GM21423 (cell line): ENCODE results near the gene UBE2S.
"Not testable (repeated sequence)": the region's sequence is repeated elsewhere in the genome, so short reads cannot be mapped to it uniquely, and the experiment has no call there.

Source experiments
- ATAC-seq: cut with Tn5 transposase; IDR thresholded peaks from one replicate; pipeline ENCODE4 v1.9.1; 2021; ENCODE audit warnings: mild to moderate bottlenecking, moderate library complexity; ENCODE audit not compliant: unreplicated experiment

Gene UBE2S

DNA sequence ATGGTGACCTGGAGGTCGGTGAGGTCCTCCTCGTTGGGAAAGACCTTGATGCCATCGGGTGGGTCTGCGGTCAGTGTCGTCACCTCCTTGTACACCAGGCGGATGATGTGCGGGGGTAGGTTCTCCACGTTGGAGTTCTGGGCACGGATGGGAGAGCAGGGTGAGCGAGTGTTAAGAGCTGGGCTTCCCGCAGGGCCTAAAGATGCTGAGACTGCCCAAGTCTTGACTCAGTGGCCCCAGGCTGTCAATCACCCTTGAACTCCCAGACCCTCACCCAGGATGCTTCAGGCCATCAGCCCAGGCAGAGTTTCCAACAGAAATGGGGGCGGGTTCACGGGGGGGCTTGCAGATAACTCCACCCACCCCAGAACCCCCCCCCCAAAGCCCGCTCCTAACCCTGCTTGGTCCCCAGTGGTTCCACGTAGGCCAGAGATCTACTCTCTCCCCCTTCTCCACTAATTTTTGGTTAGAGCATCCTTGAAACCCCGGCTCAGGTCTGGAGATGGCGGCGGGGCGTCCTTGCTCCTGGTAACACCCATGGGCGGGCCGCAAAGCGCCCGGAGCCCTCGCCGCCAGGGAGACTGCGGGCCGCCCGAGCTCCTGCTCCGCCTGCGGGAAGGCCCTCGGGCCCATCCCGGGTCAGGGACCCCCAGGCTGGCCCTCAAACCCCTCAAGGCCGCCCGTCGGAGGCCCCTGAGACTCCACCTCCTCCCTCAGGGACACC, 600 bp downstream of the UBE2S start:
- no peak for ATAC-seq

DNA sequence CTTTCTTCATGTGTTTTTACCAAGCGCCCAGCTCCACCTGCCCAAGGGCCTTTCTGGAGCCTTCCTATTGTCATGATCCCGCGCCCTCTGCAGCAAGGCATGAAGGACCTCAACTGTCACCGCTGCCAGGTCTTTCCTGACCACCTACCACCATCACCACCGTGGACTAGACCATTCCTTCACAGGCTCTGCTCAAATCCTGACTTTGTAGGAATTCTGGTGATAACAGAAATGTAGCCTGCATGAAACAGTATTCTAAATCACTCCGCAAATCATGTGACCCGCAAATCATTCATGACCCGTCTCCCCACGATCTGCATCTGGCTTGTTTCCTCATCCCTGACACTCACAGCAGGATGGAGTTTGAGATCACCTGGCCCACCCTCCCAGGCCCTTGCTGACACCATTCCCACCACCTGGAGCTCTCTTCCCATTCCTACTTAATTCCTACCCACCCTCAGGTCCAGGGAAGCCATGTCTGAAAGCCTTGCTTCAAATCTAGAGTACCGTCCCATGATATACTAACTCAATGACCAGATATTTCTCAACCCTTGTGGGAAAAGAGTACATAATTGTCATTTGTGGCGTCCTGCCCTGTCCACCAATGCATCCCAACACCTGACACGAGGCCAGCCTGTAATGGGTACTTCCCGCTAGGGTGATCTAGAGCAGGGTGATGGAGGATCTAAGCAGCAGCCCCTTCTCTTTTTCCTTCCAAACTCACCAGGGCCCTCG, 1.3 kb downstream of the UBE2S start:
- ATAC-seq: no peak

DNA sequence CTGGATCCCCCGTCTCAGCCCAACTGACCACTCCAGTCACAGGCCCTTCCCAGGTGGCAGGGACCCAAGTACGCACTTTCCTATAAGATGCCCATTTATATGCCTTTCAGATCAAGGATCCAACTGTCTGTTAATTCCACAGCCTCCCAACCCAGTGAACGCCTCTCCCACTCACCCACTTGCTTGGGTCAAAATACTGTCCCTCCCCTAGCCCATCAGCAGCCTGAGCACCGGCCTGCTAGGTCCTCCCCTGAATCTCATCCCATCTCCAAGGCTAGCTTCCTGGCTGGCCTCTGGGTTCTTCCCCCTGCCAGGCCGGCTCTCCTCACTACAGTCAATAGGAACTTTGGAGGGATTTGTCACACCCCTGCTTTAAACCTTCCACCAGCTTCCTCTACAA, 1.9 kb downstream of the UBE2S start:
- ATAC-seq: no peak

DNA sequence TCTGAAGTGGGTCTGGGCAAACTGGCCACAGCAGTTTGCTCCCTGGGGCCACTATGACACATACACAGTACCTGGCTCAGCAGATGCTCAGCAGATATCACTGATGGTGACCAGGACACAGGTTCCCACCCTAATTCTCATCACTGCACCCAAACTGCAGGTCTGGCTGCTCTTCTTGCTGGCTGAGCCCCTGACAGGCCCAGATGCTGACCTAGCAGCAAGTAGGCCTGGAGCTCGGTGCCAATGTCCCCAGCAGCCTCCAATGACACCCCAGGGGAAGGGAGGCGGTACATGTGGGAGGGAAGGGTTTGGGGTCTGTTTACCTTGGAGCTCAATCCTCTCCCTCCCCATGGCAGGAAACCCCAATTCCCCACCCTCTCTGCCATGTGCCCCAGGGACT, 5.1 kb downstream of the UBE2S start:
- ATAC-seq: no peak

DNA sequence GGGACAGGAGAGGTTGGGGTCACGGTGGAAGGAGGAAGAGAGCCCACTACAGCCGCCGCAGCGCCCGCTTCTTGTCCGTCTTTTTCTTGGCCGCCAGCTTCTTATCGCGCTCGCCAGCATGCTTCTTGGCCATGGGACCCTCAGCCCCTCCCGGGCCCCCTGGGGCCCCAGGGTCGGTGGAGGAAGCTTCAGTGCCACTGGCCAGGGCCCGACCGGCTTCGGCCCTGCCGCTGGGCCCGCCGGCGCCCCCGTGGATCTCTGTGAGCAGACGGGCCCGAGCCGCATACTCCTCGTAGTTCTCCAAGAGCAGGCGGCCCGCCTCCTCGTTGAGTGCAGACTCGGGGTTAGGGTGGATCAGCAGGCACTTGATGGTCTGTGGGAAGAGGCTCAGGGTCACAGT, 6.2 kb downstream of the UBE2S start:
- ATAC-seq: not testable (repeated sequence)

DNA sequence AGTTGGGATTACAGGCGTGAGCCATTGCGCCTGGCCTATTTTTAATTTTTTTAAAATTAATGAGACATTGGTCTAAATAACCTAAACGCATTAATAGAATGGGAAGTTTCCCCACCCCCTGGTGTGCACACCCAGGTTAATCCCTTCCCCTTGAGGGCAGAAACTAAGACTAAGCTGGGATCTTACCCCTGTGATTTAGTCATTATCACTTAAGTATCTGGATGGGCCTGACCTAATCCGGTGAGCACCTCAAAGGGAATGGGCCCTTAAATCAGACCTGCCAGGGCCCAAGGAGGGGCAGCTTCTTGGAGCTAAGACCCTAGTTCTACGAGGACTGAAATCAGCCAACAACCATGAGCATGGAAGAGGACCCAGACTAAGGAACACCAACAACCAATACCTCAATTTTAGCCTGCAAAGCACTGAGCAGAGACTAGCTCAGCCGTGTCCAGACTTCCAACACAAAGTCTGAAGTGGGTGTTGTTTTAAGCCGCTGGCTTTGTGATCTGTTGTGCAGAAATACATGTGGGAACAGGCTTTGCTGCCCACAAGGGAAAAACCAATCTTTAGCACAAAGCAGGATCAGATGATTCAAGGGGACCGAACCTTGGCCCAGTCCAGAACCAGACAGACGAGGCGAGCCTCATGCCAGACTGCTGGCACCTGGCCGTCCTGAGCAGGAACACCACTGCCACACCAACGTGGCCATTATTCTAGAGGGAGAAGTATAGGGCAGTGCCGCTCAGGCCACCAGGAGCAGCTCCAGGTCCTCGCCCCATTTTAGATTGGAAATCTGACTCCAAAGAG, 7.1 kb downstream of the UBE2S start:
- no peak for ATAC-seq

DNA sequence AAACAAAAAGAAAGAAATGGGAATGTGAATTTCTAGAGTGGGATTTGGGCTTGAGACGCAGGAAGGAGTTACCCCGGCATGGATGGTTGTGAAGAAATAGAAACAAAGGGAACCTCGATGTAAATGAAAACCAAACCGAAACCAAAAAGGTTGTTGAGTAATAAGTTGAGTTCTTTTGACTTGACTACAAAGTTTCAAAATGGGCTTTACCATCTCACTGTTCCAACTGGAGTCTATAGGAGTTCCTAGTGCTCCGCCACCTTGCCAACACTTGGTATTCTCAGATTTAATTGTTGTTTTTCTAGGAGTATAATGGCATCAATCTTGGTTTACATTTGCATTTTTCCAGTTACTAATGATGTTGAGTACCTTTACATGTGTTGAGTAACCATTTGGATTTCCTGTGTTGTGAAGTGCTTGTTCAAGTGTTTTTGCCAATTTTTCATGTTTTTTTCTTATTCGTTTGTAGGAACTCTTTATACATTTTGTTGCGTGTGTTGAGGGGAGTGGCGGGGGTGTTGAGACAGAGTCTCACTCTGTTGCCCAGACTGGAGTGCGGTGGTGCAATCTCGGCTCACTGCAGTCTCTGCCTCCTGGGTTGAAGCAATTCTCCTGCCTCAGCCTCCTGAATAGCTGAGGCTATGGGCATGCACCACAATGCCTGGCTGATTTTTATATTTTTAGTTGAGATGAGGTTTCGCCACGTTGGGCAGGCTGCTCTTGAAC, 9.2 kb downstream of the UBE2S start:
- ATAC-seq: no peak

DNA sequence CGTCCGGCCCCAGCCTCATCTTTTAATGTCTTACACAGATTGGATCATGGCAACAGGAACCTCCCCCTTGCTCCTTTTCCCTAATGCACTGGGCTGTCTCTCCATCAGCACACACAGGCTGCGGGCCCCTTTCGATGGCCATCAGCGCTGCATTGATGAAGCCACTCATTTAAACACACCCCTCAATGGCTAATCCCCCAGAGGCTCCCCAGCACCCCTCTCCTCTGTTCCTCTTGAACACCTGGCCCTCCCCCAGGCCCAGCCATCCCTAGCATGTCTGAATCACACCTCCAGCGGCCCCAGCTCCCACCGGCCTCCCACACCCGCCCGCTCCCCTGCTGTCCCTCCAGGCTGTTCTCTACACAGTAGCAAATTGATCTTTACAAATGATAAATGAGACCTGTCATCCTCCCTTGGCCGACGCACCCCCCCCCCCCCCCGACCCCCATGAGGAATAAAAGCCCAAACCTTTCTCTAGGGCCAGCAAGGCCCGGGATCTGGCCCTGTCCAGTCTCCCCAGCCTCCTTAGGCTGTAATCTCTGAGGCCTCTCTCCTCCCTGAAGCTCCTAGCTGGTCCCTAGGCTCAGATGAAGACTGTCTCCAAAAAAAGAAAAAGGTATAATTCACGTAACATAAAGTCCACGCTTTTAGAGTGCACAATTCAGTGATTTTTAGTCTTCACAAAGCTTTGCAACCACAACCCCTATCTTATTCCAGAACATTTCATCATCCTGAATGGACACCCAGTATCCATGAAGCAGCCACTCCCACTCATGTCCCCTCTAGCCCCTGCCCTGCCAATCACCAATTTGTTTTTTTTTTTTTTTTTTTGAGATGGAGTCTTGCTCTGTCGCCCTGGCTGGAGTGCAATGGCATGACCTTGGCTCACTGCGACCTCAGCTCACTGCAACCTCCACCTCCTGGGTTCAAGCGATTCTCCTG, 14.5 kb downstream of the UBE2S start:
- no peak for ATAC-seq

DNA sequence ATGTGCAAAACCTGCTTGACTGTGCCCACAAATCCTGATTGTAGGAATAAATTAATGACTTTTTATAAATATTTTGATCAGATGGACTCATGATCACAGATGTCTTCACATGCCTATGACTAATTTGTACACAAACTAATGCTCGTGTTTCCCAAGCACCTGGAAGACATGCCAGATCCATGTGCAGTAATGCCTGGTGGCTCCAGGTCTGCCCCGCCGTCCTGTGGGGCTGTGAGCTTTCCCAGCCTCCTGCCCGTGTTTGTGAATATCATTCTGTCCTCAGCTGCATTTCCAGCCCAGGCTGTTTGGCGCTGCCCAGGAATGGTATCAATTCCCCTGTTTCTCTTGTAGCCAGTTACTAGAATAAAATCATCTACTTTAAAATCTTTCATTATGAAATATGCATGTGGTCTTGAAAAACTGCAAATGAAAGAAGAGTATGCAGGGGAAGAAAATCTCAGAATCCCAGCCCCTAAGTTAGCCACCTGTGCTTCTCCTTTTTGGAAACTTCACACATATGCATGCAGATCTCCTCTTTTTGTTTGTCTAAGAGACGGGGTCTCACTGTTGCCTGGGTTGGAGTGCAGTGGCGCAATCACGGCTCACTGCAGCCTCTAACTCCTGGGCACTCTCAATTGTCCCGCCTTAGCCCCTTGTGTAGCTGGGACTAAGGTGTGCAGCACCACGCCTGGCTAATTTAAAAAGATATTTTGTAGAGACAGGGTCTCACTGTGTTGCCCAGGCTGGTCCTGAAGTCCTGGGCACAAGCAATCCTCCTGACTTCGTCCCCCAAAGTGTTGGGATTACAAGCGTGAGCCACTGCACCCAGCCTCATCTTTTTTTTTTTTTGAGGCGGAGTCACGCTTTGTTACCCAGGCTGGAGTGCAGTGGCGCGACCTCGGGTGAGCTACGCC, 15.6 kb downstream of the UBE2S start:
- no peak for ATAC-seq

DNA sequence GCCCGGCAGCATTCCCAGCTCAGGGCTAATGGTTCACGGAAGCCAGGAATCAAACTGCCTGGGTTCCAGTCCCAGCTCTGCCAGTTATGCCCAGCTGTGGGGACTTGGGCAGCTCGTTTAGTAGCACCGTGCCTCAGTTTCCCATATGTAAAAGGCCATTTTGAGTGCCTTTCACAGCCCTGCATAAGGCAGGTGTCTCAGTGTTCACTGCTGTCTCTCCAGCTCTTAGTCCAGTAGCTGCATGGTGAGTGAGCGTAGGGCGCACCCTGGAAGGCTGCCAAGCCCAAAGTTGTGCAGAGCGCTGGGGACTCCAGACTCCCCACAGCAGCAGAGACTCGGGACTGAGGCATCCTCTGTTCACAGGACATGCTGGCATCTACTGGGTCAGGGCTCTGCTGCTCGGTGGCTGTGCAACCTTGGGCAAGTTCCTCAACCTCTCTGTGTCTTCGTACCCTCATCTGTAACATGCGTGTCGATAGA, 16.4 kb downstream of the UBE2S start:
- ATAC-seq: no peak

DNA sequence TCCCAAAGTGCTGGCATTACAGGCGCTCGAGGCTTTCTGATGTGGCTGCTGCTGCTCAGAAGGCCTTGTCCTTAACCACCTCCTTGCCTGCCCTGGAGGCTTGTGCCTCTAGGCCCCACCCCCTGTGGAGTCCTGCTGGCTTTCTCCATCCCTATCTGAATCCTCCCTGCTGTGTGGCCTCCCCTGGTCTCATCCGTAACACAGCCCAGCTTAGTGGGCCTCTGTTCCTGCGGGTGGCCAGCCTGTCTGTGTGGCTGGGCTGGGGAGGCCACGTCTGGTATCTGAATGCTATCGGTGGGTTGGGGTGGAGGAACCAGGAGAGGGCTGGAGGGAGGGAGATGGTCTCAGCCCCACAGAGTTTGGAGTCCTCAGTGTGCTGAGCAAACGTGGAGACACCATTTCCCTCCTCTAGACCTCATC, 17.1 kb downstream of the UBE2S start:
- ATAC-seq: no peak

DNA sequence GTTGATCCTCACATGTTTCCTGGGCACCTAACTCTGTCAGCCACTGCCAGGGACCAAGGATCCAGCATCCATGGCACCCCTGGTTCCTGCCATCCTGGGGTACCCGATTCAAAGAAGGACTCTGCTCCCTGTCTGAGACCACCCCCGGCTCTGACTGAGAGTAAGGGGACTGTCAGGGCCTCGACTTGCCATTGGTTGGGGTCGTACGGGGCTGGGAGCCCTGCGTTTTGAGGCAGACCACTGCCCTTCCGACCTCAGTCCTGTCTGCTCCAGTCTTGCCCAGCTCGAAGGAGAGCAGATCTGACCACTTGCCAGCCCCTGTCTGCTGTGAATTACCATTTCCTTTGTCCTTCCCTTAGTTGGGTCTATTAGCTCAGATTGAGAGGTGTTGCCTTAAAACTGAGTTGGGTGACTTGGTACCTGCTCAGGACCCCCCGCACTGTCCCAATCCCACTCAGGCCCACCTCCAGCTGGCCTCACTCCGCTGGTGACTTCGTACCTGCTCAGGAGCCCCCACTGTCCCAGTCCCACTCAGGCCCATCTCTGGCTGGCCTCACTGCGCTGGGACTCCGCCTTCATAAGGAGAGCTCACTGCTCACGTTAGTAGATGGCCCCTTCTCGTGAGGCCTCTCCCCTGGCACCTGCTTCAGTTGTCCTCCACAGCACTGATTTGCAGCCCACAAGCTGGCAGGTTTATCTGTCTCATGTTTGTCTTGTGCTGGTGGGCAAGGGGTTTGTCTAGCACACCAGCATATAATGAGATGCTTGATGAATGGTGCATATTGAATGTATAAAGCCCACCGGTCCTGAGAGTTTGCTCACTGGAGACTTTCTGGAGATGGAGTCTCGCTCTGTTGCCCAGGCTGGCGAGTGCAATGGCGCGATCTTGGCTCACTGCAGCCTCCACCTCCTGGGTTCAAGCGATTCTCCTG, 17.9 kb downstream of the UBE2S start:
- ATAC-seq: no peak

DNA sequence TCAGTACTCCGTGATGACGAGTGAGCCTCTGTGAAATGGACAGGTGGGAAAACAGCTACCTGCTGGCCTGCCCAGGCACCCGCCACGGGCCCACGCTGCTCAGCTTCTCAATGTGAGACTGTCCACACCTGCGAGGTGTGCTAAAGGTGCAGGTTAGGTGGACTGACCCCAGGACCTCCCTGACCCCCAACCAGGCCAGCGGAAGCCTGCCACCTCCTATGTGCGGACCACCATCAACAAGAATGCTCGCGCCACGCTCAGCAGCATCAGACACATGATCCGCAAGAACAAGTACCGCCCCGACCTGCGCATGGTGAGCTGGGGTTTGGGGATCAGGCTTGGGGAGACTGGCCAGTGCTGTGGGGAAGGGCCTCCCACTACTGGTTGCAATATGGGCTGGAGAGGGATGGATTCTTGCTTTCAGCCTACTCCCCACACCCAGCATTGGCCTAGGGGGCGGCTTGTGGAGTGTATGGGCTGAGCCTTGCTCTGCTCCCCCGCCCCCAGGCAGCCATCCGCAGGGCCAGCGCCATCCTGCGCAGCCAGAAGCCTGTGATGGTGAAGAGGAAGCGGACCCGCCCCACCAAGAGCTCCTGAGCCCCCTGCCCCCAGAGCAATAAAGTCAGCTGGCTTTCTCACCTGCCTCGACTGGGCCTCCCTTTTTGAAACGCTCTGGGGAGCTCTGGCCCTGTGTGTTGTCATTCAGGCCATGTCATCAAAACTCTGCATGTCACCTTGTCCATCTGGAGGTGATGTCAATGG, 19.7 kb downstream of the UBE2S start:
- no peak for ATAC-seq

DNA sequence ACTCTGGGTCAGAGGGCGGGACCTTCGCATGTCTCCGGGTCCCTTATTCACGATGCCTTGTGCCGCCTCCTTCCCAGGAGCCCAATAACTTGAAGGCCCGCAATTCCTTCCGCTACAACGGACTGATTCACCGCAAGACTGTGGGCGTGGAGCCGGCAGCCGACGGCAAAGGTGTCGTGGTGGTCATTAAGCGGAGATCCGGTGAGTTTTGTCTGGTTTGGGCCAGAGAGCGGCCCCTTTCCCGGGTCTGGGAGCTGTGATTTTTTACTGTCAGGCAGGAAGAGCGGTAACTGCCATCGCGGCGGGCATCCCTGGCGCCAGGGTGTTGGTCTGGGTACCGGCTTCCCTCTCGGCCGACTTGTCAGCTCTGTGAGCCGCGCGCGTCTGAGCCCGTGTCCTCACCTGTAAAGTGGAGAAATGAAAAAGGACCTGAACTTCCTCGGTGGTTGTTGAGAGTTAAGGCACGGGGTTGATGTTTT, 21.1 kb downstream of the UBE2S start:
- ATAC-seq: no peak

DNA sequence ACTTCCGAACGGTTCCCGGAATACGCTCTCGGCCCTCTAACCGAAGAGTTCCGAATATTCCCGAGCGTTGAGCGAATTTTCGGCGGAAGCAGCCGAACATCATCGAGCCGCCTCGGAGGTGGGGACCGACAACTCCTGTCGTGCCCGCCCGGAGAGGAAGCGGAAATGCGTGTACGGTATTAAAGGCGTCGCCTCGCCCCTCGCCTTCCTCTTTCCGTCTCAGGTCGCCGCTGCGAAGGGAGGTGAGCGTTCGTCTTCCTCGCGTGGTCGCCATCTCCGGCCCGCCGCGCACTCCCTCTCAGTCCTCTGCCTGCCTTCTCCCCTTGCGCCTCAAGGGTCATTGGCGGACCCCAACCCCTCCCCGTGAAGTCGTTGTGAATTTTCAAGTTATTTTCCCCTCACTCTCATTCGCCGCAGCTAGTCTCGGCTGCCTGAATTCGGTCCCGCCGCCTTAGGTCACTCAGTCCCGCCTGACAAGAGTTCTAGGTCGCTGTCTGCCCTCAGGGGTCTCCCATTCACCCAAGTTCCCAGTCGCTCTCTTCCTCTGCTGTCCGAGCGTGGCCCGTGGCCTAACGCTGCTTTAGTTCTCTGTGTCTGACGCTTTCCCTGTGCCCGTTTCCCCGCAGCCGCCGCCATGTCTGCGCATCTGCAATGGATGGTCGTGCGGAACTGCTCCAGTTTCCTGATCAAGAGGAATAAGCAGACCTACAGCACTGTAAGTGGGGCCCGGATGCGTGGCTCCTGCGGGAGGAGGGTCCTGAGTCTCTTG, 21.7 kb downstream of the UBE2S start, which contains the start of gene RPL28:
Gene RPL28 (plus strand): TSS at position 209 of the 769 bp plus-strand sequence. CDS start 426 bp downstream, at position 635.
- ATAC-seq: peak; percentile 66
